Gastrocnemius medialis (tissue), 4 donors: ENCODE data around the gene TERT. TPM values are rescaled to one million over a fixed set of nuclear protein-coding genes. Genes with fewer than 3 reads are reported as not detected.
"Not testable (repeated sequence)": the region's sequence is repeated elsewhere in the genome, so short reads cannot be mapped to it uniquely, and the experiment has no call there.

Experiments
- ATAC-seq, 2 donors: fragments of 150-250 bp; one replicate each; pipeline ENCODE4 v1.9.1; 2016
- DNase-seq, 2 donors: peaks; one replicate each; pipeline ENCODE4 v3.0.0-alpha.2; 2019
- H3K27ac ChIP-seq, 4 donors: fragments of 200-600 bp; sonication (generic); 1 replicate in 1 of 4; 2 replicates in 3 of 4; pipeline ENCODE4 v1.5.1; 2016 to 2018; ENCODE audit warnings: mild to moderate bottlenecking in 2 of 4, moderate library complexity in 1 of 4
- H3K27me3 ChIP-seq, 3 donors: fragments of 200-600 bp; sonication (generic) in 2 of 3; 1 replicate in 1 of 3; 2 replicates in 2 of 3; pipeline versions ENCODE4 v1.5.1 to v1.6.0; 2016 to 2019; ENCODE audit warnings: mild to moderate bottlenecking in 1 of 3, moderate library complexity in 1 of 3
- H3K36me3 ChIP-seq, 2 donors: fragments of 200-600 bp; sonication (generic) in 1 of 2; one replicate each; pipeline ENCODE4 v1.5.1; 2017 to 2018
- H3K4me1 ChIP-seq, 2 donors: fragments of 200-600 bp; sonication (generic) in 1 of 2; one replicate each; pipeline ENCODE4 v1.5.1; 2016 to 2017; ENCODE audit warnings: mild to moderate bottlenecking in 2 of 2
- H3K4me3 ChIP-seq, 4 donors: fragments of 200-600 bp; sonication (generic) in 3 of 4; 1 replicate in 1 of 4; 2 replicates in 3 of 4; pipeline ENCODE4 v1.5.1; 2016 to 2019; ENCODE audit warnings: mild to moderate bottlenecking in 2 of 4
- H3K9me3 ChIP-seq, 3 donors: fragments of 200-600 bp; sonication (generic) in 2 of 3; 1 replicate in 1 of 3; 2 replicates in 2 of 3; pipeline ENCODE4 v1.5.1; 2016 to 2019
- POLR2A ChIP-seq, 2 donors: fragments of 450-650 bp; IDR thresholded peaks; one replicate each; pipeline ENCODE4 v1.6.1; 2017; ENCODE audit warnings: antibody characterized with exemption in 2 of 2, mild to moderate bottlenecking in 2 of 2, moderate library complexity in 2 of 2
- in situ Hi-C, 4 donors: fragments of 200-750 bp; cut with MboI; loops; one replicate each; pipeline versions ENCODE4 v1.15.0 to v1.8.0; 2017; ENCODE audit warnings: low sequenced_read_pairs in 4 of 4
- intact Hi-C: fragments of 100-400 bp; cut with DNase I; formaldehyde crosslinking; loops from one replicate; pipeline ENCODE4 v1.15.1; 2023; ENCODE audit warnings: low total_unique reads
- total RNA-seq, 4 donors: library from RNA; depleted of rRNA; stranded (reverse); fragments of >200 nt; gene quantifications; one replicate each; pipeline versions ENCODE4 v1.1.0 to v1.2.3, GENCODE V29; 2016
- TF ChIP-seq, protein P1 (sequence below), 5 experiments: fragments of 450-650 bp in 3 of 5; fragments of 200-600 bp in 2 of 5; sonication (generic) in 2 of 5; IDR thresholded peaks in 4 of 5; conservative IDR thresholded peaks in 1 of 5; 1 replicate in 4 of 5; 2 replicates in 1 of 5; pipeline ENCODE4 v1.5.1; 2016 to 2019; ENCODE audit warnings: antibody characterized with exemption in 5 of 5, mild to moderate bottlenecking in 3 of 5, moderate library complexity in 3 of 5

Gene TERT
- total RNA-seq, 4 donors from 2014 or later = not detected

- intact Hi-C loops, H3K4me1 ChIP-seq, H3K36me3 ChIP-seq, H3K9me3 ChIP-seq, ATAC-seq, in situ Hi-C loops, DNase-seq, H3K27me3 ChIP-seq, H3K27ac ChIP-seq, H3K4me3 ChIP-seq: not testable (repeated sequence)
These were observed 11.7 kb downstream of the TERT start for GRCh38 chr5:1282993-1283728.

DNA sequence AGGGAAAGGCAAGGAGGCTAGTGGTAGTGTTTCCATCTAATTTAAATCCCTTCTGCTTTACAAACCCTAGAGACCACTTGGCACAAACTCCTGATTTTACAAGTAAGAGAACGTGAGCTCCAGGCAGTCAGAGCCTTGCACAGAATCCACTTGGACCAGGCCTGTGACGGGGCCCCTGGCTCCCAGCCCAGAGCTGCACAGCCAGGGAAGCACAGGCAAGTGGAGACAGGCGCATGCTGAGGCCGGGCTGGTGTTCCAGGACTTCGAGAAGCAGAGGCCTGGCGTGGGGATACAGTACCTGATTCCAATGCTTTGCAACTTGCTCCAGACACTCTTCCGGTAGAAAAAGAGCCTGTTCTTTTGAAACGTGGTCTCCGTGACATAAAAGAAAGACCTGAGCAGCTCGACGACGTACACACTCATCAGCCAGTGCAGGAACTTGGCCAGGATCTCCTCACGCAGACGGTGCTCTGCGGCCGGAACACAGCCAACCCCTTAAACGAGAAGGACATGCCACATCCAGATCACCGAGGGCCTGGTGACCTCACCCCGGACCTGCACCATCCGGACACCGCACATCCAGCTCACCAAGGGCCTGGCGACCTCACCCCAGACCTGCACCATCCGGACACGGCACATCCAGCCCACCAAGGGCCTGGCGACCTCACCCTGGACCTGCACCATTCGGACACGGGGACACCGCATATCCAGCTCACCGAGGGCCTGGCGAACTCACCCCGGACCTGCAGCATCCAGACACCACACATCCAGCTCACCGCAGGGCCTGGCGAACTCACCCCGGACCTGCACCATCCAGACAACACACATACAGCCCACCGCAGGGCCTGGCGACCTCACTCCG lies 12.5 kb downstream of the TERT start:
- ATAC-seq = no peak
- Histone ChIP-seq H3K9me3 (no peaks in the 10 kb centered on the region), H3K4me1 (no peaks in the 10 kb centered on the region), H3K27me3 (no peaks in the 10 kb centered on the region), H3K4me3 (no peak overlapping the region), H3K36me3 (no peaks in the 10 kb centered on the region), H3K27ac (no peak overlapping the region)
- in situ Hi-C loops (no loop called here), intact Hi-C loops (no loop called here)
- DNase-seq = no peak
- no peak for TF ChIP-seq POLR2A (IDR thresholded peaks at IDR 0.05)
- TF ChIP-seq, protein P1, sequence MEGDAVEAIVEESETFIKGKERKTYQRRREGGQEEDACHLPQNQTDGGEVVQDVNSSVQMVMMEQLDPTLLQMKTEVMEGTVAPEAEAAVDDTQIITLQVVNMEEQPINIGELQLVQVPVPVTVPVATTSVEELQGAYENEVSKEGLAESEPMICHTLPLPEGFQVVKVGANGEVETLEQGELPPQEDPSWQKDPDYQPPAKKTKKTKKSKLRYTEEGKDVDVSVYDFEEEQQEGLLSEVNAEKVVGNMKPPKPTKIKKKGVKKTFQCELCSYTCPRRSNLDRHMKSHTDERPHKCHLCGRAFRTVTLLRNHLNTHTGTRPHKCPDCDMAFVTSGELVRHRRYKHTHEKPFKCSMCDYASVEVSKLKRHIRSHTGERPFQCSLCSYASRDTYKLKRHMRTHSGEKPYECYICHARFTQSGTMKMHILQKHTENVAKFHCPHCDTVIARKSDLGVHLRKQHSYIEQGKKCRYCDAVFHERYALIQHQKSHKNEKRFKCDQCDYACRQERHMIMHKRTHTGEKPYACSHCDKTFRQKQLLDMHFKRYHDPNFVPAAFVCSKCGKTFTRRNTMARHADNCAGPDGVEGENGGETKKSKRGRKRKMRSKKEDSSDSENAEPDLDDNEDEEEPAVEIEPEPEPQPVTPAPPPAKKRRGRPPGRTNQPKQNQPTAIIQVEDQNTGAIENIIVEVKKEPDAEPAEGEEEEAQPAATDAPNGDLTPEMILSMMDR (IDR thresholded peaks at IDR 0.05 in 4 of 5, conservative IDR thresholded peaks at IDR 0.05 in 1 of 5) = no peak

DNA sequence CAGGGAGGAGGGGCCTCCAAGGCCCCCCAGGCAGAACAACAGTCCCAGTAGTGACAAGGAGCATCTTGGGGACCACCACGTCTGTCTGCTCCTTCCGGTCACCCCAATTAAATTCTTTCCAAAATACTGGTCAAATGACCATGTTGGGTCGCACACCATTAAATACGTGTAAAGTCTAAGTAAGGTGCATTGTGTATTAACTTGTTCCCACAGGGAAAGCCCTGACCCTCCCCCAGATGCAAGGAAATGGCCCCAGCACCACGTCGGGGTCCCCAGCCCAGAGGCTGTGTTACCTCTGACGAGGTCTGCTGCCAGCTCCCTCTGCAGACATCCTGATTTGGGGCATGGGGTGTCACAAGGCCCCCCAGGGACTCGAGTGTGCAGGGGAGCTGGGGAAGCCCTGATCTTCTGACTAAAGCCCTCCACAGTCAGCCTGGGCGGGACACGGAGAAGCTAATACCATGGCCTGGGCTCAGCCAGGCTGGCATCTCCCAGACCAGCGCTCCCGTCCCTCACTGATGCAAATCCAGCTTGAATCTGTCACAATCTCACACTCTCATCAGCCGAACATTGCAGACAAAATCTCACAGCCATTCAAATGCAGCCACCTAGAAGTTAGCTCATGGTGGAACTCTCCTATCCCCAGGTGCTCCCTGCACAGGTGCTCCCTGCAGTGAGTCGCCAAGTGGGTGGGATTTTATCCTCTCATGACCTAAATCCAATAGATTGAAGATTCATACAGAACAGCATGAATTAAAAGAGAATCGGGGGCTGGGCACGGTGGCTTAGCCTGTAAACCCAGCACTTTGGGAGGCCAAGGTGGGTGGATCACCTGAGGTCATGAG lies 13.6 kb downstream of the TERT start:
- in situ Hi-C loops (no loop called here), intact Hi-C loops (no loop called here)

GRCh38 chr5:1280177-1281037 lies 14.5 kb downstream of the TERT start:
- Histone ChIP-seq H3K4me1 (no peaks in the 10 kb centered on the region), H3K27me3 (no peaks in the 10 kb centered on the region), H3K9me3 (no peaks in the 10 kb centered on the region), H3K4me3 (no peak overlapping the region), H3K27ac (no peak overlapping the region), H3K36me3 (no peaks in the 10 kb centered on the region)
- no peak for ATAC-seq
- in situ Hi-C loops (no loop called here), intact Hi-C loops (no loop called here)
- TF ChIP-seq POLR2A (IDR thresholded peaks at IDR 0.05) = no peak
- TF ChIP-seq, protein P1 (IDR thresholded peaks at IDR 0.05 in 4 of 5, conservative IDR thresholded peaks at IDR 0.05 in 1 of 5) = no peak
- no peak for DNase-seq

More for the DNA sequence above, 13.6 kb downstream of the TERT start:
- H3K4me1 ChIP-seq = no peaks in the 10 kb centered on the region
- ATAC-seq (no peak), DNase-seq (no peak)
- no peak overlapping the region for H3K4me3 ChIP-seq
- TF ChIP-seq, protein P1 (IDR thresholded peaks at IDR 0.05 in 4 of 5, conservative IDR thresholded peaks at IDR 0.05 in 1 of 5) = no peak
- no peak for TF ChIP-seq POLR2A (IDR thresholded peaks at IDR 0.05)
- H3K9me3 ChIP-seq = no peaks in the 10 kb centered on the region
- H3K27ac ChIP-seq = no peak overlapping the region
- no peaks in the 10 kb centered on the region for H3K27me3 ChIP-seq
- no peaks in the 10 kb centered on the region for H3K36me3 ChIP-seq
